ENCODE measurements around the gene NGF. TPM values are rescaled to one million over a fixed set of nuclear protein-coding genes. Genes with fewer than 3 reads are reported as not detected.

Gene NGF
- total RNA-seq, 3 donors from 2014 or later (not counting 1 experiment from before 2014, with no cell fraction given): not detected

DNA sequence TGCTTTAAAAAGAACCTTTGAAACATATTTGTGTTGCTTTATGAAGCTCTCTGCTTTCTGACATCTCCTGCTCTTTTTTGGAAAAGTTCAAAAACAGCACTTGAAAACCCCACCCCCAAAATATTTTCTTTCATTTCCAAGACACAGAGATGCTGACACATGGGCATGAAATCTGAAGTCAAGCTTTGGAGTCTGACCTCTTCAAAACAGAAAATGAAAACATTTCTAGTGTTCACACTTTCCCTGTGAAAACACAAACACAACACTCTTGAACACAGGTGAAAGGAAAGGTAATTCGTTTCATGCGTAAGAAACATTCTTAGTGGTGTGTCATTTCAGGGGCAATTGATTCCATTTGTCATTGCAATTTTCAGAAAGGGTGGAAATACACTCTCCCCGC, 10.8 kb downstream of the NGF start:
- H3K9me3 Mint-ChIP-seq: no peaks in the 10 kb centered on the region
- no peak overlapping the region for H3K4me3 Mint-ChIP-seq
- no peaks in the 10 kb centered on the region for H3K4me1 Mint-ChIP-seq
- ATAC-seq (no peak), DNase-seq (no peak)
- H3K27ac ChIP-seq (ENCODE audit: low read length): no peak overlapping the region
- no peaks in the 10 kb centered on the region for H3K9me3 ChIP-seq (ENCODE audit: control insufficient read depth, insufficient read depth, low read length)
- no peaks in the 10 kb centered on the region for H3K4me1 ChIP-seq (ENCODE audit: control insufficient read depth, insufficient read depth, low read length)
- H3K36me3 Mint-ChIP-seq: no peaks in the 10 kb centered on the region
- TF ChIP-seq, protein P1, sequence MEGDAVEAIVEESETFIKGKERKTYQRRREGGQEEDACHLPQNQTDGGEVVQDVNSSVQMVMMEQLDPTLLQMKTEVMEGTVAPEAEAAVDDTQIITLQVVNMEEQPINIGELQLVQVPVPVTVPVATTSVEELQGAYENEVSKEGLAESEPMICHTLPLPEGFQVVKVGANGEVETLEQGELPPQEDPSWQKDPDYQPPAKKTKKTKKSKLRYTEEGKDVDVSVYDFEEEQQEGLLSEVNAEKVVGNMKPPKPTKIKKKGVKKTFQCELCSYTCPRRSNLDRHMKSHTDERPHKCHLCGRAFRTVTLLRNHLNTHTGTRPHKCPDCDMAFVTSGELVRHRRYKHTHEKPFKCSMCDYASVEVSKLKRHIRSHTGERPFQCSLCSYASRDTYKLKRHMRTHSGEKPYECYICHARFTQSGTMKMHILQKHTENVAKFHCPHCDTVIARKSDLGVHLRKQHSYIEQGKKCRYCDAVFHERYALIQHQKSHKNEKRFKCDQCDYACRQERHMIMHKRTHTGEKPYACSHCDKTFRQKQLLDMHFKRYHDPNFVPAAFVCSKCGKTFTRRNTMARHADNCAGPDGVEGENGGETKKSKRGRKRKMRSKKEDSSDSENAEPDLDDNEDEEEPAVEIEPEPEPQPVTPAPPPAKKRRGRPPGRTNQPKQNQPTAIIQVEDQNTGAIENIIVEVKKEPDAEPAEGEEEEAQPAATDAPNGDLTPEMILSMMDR (IDR thresholded peaks at IDR 0.05): no peak
- H3K27me3 Mint-ChIP-seq (ENCODE audit: low read depth in 2 of 2): peaks cover 9 to 12% of the 10 kb centered on the region in 2 donors
- intact Hi-C loops (cut with micrococcal nuclease): no loop called here
- no peak overlapping the region for H3K27ac Mint-ChIP-seq
- 80% methylated on average over 2 of the region's 3 CpGs for WGBS (ENCODE audit: insufficient coverage)
- H3K27me3 ChIP-seq (ENCODE audit: control insufficient read depth, insufficient read depth, low read length): no peaks in the 10 kb centered on the region
- H3K4me3 ChIP-seq (ENCODE audit: low read length): no peak overlapping the region
- H3K36me3 ChIP-seq (ENCODE audit: control insufficient read depth, insufficient read depth, low read length): no peaks in the 10 kb centered on the region

GRCh38 chr1:115326419-115326818, 11.6 kb downstream of the NGF start:
- H3K4me1 ChIP-seq (ENCODE audit: control insufficient read depth, insufficient read depth, low read length): no peaks in the 10 kb centered on the region
- ATAC-seq (no peak), DNase-seq (no peak)
- TF ChIP-seq, protein P1 (IDR thresholded peaks at IDR 0.05): no peak
- no peaks in the 10 kb centered on the region for H3K9me3 ChIP-seq (ENCODE audit: control insufficient read depth, insufficient read depth, low read length)
- no peaks in the 10 kb centered on the region for H3K9me3 Mint-ChIP-seq
- H3K4me3 Mint-ChIP-seq: no peak overlapping the region
- intact Hi-C loops (cut with micrococcal nuclease): no loop called here
- H3K36me3 ChIP-seq (ENCODE audit: control insufficient read depth, insufficient read depth, low read length): no peaks in the 10 kb centered on the region
- no peaks in the 10 kb centered on the region for H3K27me3 ChIP-seq (ENCODE audit: control insufficient read depth, insufficient read depth, low read length)
- H3K4me1 Mint-ChIP-seq: no peaks in the 10 kb centered on the region
- H3K36me3 Mint-ChIP-seq: no peaks in the 10 kb centered on the region
- no peak overlapping the region for H3K27ac Mint-ChIP-seq
- WGBS (ENCODE audit: insufficient coverage): 82% methylated on average over 6 of the region's 6 CpGs
- no peak overlapping the region for H3K27ac ChIP-seq (ENCODE audit: low read length)
- no peak overlapping the region for H3K4me3 ChIP-seq (ENCODE audit: low read length)
- H3K27me3 Mint-ChIP-seq (ENCODE audit: low read depth in 2 of 2): peaks cover 9 to 12% of the 10 kb centered on the region in 2 donors

- TF ChIP-seq, protein P1 (IDR thresholded peaks at IDR 0.05): no peak
- Mint-ChIP-seq H3K36me3 (no peaks in the 10 kb centered on the region), H3K27me3 (ENCODE audit: low read depth in 2 of 2) (peaks cover 9 to 12% of the 10 kb centered on the region in 2 donors), H3K9me3 (no peaks in the 10 kb centered on the region), H3K27ac (no peak overlapping the region), H3K4me3 (no peak overlapping the region), H3K4me1 (no peaks in the 10 kb centered on the region)
- H3K9me3 ChIP-seq (ENCODE audit: control insufficient read depth, insufficient read depth, low read length): no peaks in the 10 kb centered on the region
- ATAC-seq (no peak), DNase-seq (no peak)
- no peak overlapping the region for H3K4me3 ChIP-seq (ENCODE audit: low read length)
- H3K27ac ChIP-seq (ENCODE audit: low read length): no peak overlapping the region
- intact Hi-C loops (cut with micrococcal nuclease): no loop called here
- 80% methylated on average over 5 of the region's 5 CpGs for WGBS (ENCODE audit: insufficient coverage)
- H3K36me3 ChIP-seq (ENCODE audit: control insufficient read depth, insufficient read depth, low read length): no peaks in the 10 kb centered on the region
- no peaks in the 10 kb centered on the region for H3K27me3 ChIP-seq (ENCODE audit: control insufficient read depth, insufficient read depth, low read length)
- H3K4me1 ChIP-seq (ENCODE audit: control insufficient read depth, insufficient read depth, low read length): no peaks in the 10 kb centered on the region
Observed at GRCh38 chr1:115325874-115326273, 12.2 kb downstream of the NGF start.

- no peak overlapping the region for H3K4me3 Mint-ChIP-seq
- ATAC-seq: no peak
Observed at GRCh38 chr1:115324649-115325420, 13.2 kb downstream of the NGF start.

More at GRCh38 chr1:115324649-115325420, 13.2 kb downstream of the NGF start:
- intact Hi-C loops (cut with micrococcal nuclease): no loop called here
- H3K27me3 Mint-ChIP-seq (ENCODE audit: low read depth in 2 of 2): peaks cover 9 to 12% of the 10 kb centered on the region in 2 donors
- H3K27ac Mint-ChIP-seq: no peak overlapping the region
- H3K4me1 ChIP-seq (ENCODE audit: control insufficient read depth, insufficient read depth, low read length): no peaks in the 10 kb centered on the region
- H3K36me3 Mint-ChIP-seq: no peaks in the 10 kb centered on the region
- TF ChIP-seq, protein P1 (IDR thresholded peaks at IDR 0.05): no peak
- H3K36me3 ChIP-seq (ENCODE audit: control insufficient read depth, insufficient read depth, low read length): no peaks in the 10 kb centered on the region
- H3K27ac ChIP-seq (ENCODE audit: low read length): no peak overlapping the region
- WGBS (ENCODE audit: insufficient coverage): 83% methylated on average over 7 of the region's 8 CpGs
- no peaks in the 10 kb centered on the region for H3K9me3 Mint-ChIP-seq
- DNase-seq: no peak
- H3K27me3 ChIP-seq (ENCODE audit: control insufficient read depth, insufficient read depth, low read length): no peaks in the 10 kb centered on the region
- H3K9me3 ChIP-seq (ENCODE audit: control insufficient read depth, insufficient read depth, low read length): no peaks in the 10 kb centered on the region
- H3K4me3 ChIP-seq (ENCODE audit: low read length): no peak overlapping the region
- H3K4me1 Mint-ChIP-seq: no peaks in the 10 kb centered on the region
